GM21529 (cell line): Measurements from ENCODE around the gene NDRG3.

Source experiments
- ATAC-seq: cut with Tn5 transposase; IDR thresholded peaks from one replicate; pipeline ENCODE4 v1.9.1; 2021; ENCODE audit not compliant: unreplicated experiment

NDRG3 gene

GRCh38 chr20:36761125-36761524, 15.2 kb upstream of the NDRG3 start:
- no peak for ATAC-seq

GRCh38 chr20:36760647-36761046, 14.8 kb upstream of the NDRG3 start:
- ATAC-seq = no peak

- ATAC-seq = no peak
Measured at GRCh38 chr20:36758276-36758675, 12.4 kb upstream of the NDRG3 start.

- ATAC-seq = no peak
Measured at GRCh38 chr20:36756496-36756895, 10.6 kb upstream of the NDRG3 start.

GRCh38 chr20:36754656-36755222, 8.8 kb upstream of the NDRG3 start:
- no peak for ATAC-seq

GRCh38 chr20:36752582-36752981, 6.7 kb upstream of the NDRG3 start:
- no peak for ATAC-seq

GRCh38 chr20:36745234-36745926, 510 bp downstream of the NDRG3 start:
- peak; percentile 38 for ATAC-seq

- ATAC-seq = no peak
Measured at GRCh38 chr20:36744764-36745191, 1.1 kb downstream of the NDRG3 start.

- no peak for ATAC-seq
Measured at GRCh38 chr20:36744243-36744642, 1.6 kb downstream of the NDRG3 start.

GRCh38 chr20:36742558-36742957, 3.3 kb downstream of the NDRG3 start:
- no peak for ATAC-seq

- no peak for ATAC-seq
Measured at GRCh38 chr20:36741072-36741471, 4.8 kb downstream of the NDRG3 start.

GRCh38 chr20:36737183-36737499, 8.7 kb downstream of the NDRG3 start:
- ATAC-seq = no peak

- no peak for ATAC-seq
Measured at GRCh38 chr20:36736451-36737182, 9.3 kb downstream of the NDRG3 start.

GRCh38 chr20:36732456-36732855, 13.4 kb downstream of the NDRG3 start:
- no peak for ATAC-seq

- no peak for ATAC-seq
Measured at GRCh38 chr20:36728986-36729385, 16.9 kb downstream of the NDRG3 start.

- no peak for ATAC-seq
Measured at GRCh38 chr20:36726168-36726567, 19.7 kb downstream of the NDRG3 start.

GRCh38 chr20:36720510-36720909, 25.4 kb downstream of the NDRG3 start:
- no peak for ATAC-seq

- ATAC-seq = no peak
Measured at GRCh38 chr20:36717657-36718056, 28.2 kb downstream of the NDRG3 start.

GRCh38 chr20:36717021-36717420, 28.9 kb downstream of the NDRG3 start:
- no peak for ATAC-seq

- no peak for ATAC-seq
Measured at GRCh38 chr20:36712775-36713174, 33.1 kb downstream of the NDRG3 start.

GRCh38 chr20:36709126-36709525, 36.8 kb downstream of the NDRG3 start:
- no peak for ATAC-seq

GRCh38 chr20:36703530-36703929, 42.4 kb downstream of the NDRG3 start:
- no peak for ATAC-seq
